NCI-H748 (cell line): ENCODE measurements around the gene GRIP2.

Experiments used
- DNase-seq: peaks from one replicate; lab custom pipeline; 2025; ENCODE audit not compliant: unreplicated experiment; lab: John Stamatoyannopoulos, UW

Gene GRIP2

GRCh38 chr3:14439501-14440167 lies 100.5 kb downstream of the GRIP2 start:
- DNase-seq = peak; percentile 90
